Left lung (tissue), 10 donors: Measurements from ENCODE around the gene CKLF. TPM values are rescaled to one million over a fixed set of nuclear protein-coding genes. Genes with fewer than 3 reads are reported as not detected.

ENCODE experiments used
- ATAC-seq: fragments of 200-7000 bp; cut with Tn5 transposase; one replicate; pipeline ENCODE4 v1.9.1; 2020; ENCODE audit warnings: moderate library complexity
- DNase-seq, 4 donors: peaks; one replicate each; pipeline ENCODE4 v3.0.0-alpha.2; 2013 to 2020
- H3K27ac ChIP-seq, 2 donors: fragments of 200-600 bp; sonication (generic) in 1 of 2; one replicate each; pipeline versions ENCODE4 v1.5.0 to v1.8.0; 2020 to 2021
- H3K27me3 ChIP-seq, 2 donors: fragments of 200-600 bp; sonication (generic) in 1 of 2; one replicate each; pipeline versions ENCODE4 v1.5.0 to v1.8.0; 2020 to 2021
- H3K36me3 ChIP-seq, 2 donors: fragments of 200-600 bp; sonication (generic) in 1 of 2; one replicate each; pipeline versions ENCODE4 v1.5.0 to v1.8.0; 2020 to 2021
- H3K4me1 ChIP-seq, 2 donors: fragments of 200-600 bp; one replicate each; pipeline ENCODE4 v1.8.0; 2021
- H3K4me3 ChIP-seq, 2 donors: fragments of 200-600 bp; sonication (generic) in 1 of 2; one replicate each; pipeline versions ENCODE4 v1.5.0 to v1.8.0; 2020 to 2021; ENCODE audit warnings: mild to moderate bottlenecking in 1 of 2
- H3K9me3 ChIP-seq, 2 donors: fragments of 200-600 bp; sonication (generic) in 1 of 2; one replicate each; pipeline versions ENCODE4 v1.5.0 to v1.8.0; 2020 to 2021
- intact Hi-C, 2 donors: fragments of 100-400 bp; cut with DNase I; formaldehyde crosslinking; loops; one replicate each; pipeline versions ENCODE4 v1.11.2 to v1.14.2; 2022
- polyA plus RNA-seq, 6 donors: library from polyadenylated mRNA; unstranded; fragments of 120-200 nt; gene quantifications; one replicate each; pipeline ENCODE4 v1.2.1, GENCODE V29; 2013; ENCODE audit not compliant: insufficient read length in 6 of 6
- total RNA-seq, 2 donors: library from RNA; stranded (reverse); fragmentation: NEBNext Ultra II Directional; extraction: Animal tissue kit (Norgen Biotek cat#: 25700); gene quantifications; one replicate each; pipeline ENCODE4 v1.2.1, GENCODE V29; 2021
- TF ChIP-seq, protein P1 (sequence below), 2 donors: fragments of 200-600 bp; sonication (generic) in 1 of 2; IDR thresholded peaks; one replicate each; pipeline versions ENCODE4 v1.5.0 to v1.8.0; 2021; ENCODE audit warnings: antibody characterized with exemption in 2 of 2
- donor health status: DM: no; HTN: yes; CAD: no.
- donor health status: DM: no; HTN: no; CAD: no.

Gene CKLF
- total and polyA plus RNA-seq, 8 donors: 41.6 to 66.3 (median 42.9) TPM

DNA sequence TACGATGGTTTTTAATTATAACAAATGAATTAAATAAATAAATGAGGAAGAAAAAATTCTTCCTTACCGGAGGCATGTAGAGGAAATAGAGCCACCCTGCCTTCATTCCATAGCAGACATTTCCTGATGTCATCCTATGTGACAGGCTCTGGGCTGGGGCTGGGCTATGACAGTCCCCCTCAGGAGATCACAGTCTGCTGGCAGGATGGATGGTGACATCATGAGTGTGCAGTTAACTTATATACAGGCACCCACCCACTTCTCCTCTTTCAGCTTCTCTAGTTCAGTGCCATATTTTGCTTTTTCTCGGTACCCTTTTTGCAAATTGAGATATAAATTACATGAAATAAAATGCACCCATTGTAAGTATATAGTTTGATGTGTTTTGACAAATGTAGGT, 45.7 kb downstream of the CKLF start:
- TF ChIP-seq, protein P1, sequence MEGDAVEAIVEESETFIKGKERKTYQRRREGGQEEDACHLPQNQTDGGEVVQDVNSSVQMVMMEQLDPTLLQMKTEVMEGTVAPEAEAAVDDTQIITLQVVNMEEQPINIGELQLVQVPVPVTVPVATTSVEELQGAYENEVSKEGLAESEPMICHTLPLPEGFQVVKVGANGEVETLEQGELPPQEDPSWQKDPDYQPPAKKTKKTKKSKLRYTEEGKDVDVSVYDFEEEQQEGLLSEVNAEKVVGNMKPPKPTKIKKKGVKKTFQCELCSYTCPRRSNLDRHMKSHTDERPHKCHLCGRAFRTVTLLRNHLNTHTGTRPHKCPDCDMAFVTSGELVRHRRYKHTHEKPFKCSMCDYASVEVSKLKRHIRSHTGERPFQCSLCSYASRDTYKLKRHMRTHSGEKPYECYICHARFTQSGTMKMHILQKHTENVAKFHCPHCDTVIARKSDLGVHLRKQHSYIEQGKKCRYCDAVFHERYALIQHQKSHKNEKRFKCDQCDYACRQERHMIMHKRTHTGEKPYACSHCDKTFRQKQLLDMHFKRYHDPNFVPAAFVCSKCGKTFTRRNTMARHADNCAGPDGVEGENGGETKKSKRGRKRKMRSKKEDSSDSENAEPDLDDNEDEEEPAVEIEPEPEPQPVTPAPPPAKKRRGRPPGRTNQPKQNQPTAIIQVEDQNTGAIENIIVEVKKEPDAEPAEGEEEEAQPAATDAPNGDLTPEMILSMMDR (IDR thresholded peaks at IDR 0.05): no peak
- H3K27ac ChIP-seq: no peak overlapping the region
- ATAC-seq (no peak), DNase-seq (no peak)
- peaks cover 0 to 2% of the 10 kb centered on the region in 2 donors for H3K9me3 ChIP-seq
- intact Hi-C loops: no loop called here
- no peak overlapping the region for H3K4me3 ChIP-seq
- no peaks in the 10 kb centered on the region for H3K4me1 ChIP-seq
- H3K27me3 ChIP-seq: no peaks in the 10 kb centered on the region
- no peaks in the 10 kb centered on the region for H3K36me3 ChIP-seq

DNA sequence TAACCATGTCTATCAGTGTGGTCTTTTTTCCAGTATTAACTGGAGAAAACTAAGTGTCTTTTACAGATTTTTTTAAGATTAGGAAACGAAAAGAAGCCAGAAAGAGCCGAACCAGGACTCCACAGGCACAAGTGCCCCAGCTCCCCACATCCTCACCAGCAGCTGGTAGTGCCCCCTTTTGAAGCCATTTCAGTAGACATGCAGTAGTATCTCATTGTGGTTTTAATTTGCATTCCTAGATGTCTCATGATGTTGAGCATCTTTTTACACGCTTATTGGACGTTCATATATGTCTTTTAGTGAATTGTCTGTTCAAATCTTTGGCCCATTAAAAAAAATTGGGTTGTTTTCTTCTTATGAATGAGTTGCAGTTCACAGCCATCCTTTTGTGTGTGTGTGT, 47.4 kb downstream of the CKLF start:
- H3K27ac ChIP-seq: no peak overlapping the region
- intact Hi-C loops: loop anchor here in 1 of 2 donors (5.0 to 10.0 kb wide), 2 partner anchors 115 to 192 kb away; no protein-coding TSS in a partner anchor
- H3K36me3 ChIP-seq: no peaks in the 10 kb centered on the region
- TF ChIP-seq, protein P1 (IDR thresholded peaks at IDR 0.05): no peak
- DNase-seq (no peak), ATAC-seq (no peak)
- peaks cover 0 to 8% of the 10 kb centered on the region in 2 donors for H3K27me3 ChIP-seq
- H3K4me3 ChIP-seq: no peak overlapping the region
- peaks cover 0 to 2% of the 10 kb centered on the region in 2 donors for H3K9me3 ChIP-seq
- peaks cover 0 to 11% of the 10 kb centered on the region in 2 donors for H3K4me1 ChIP-seq

DNA sequence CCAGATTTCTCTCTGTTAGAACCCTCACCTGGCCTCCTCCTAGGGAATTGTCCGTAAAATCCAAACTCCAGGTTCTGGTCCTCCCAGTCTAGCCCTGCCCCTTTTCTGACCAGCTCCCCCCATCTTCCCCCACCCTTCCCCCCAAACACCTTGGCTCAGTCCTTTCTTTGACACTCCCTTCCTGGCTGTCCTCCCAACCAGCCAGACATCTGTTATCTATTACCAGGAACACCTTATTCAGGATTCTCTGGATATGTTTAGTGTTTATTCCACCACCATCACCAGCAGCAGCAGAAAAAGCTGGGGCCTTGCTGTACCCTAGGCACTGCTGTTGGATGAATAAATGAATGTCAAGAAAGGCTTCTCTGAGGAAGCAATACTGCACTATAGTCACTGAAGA, 48.1 kb downstream of the CKLF start:
- H3K36me3 ChIP-seq: no peaks in the 10 kb centered on the region
- H3K4me3 ChIP-seq: no peak overlapping the region
- no peak for DNase-seq
- TF ChIP-seq, protein P1 (IDR thresholded peaks at IDR 0.05): no peak
- peaks cover 0 to 11% of the 10 kb centered on the region in 2 donors for H3K4me1 ChIP-seq
- intact Hi-C loops: loop anchor here in 1 of 2 donors (5.0 to 10.0 kb wide), 2 partner anchors 116 to 193 kb away; no protein-coding TSS in a partner anchor
- H3K27ac ChIP-seq: no peak overlapping the region
- ATAC-seq: no peak
- peaks cover 0 to 14% of the 10 kb centered on the region in 2 donors for H3K27me3 ChIP-seq
- peaks cover 0 to 2% of the 10 kb centered on the region in 2 donors for H3K9me3 ChIP-seq

DNA sequence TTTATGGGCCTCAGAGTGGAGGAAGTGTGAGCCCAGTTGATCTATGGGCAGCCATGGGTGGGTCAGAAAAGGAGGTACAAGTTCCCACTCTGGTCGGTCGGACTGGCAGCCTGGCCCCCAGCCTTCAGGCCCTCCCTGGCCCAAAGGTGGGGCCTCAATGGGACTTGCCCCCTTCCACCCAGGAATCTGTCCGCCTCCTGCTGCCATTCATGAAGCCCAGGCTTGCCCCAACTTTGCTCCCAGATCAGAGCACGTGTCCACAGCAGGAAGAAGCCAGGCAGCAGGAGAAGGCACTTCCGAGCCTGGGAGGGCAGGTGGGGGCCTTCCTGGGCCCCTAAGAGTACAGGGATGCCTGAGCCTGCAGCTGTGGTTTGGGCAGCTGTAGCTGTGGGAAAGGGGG, 49.1 kb downstream of the CKLF start:
- Histone ChIP-seq H3K4me3 (no peak overlapping the region), H3K36me3 (no peaks in the 10 kb centered on the region), H3K27me3 (peaks cover 0 to 14% of the 10 kb centered on the region in 2 donors), H3K4me1 (peaks cover 6 to 20% of the 10 kb centered on the region in 2 donors), H3K27ac (no peak overlapping the region), H3K9me3 (peaks cover 0 to 2% of the 10 kb centered on the region in 2 donors)
- DNase-seq (peak in 1 of 4 donors; percentile 35), ATAC-seq (no peak)
- TF ChIP-seq, protein P1 (IDR thresholded peaks at IDR 0.05): no peak
- intact Hi-C loops: loop anchor here in 1 of 2 donors (5.0 to 10.0 kb wide), 2 partner anchors 117 to 194 kb away; no protein-coding TSS in a partner anchor

DNA sequence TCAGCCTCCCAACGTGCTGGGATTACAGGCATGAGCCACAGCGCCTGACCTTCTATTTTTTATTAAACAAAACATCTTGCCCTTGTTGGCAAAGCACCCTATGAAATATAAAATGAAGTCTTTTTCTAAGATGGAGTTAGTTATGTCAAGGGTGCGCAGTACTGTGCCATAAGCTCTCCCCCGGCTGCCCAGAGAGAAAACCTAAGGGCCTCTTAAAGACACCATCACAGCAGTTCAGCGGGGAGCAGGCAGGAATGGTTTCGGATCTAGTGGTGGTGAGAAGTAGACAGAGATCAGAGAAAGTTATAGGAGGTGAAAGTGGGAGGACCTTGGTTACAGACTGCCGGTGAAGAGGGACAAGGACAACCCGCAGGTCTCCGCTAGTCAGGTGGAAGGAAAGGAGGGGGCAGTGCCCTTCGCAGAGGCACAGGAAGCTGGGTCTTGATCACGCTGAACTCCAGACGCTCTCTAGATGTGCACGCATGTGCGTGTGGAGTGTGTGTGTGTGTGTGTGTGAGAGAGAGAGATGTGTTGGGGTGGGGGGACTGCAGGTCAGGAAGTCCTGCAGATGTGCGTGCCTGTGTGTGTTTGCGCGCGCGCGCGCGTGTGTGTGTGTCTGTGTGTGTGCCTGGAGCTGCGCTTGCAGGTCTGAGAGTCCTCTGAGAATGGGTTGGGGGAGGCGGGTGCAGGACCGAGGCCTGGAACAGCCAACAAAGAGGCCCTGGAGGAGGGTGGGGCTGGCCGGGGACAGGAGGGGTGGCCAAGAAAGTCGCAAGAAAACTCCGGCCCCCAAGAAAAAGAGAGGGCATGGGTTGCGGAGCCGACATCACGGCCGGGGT, 51.4 kb downstream of the CKLF start:
- Histone ChIP-seq H3K9me3 (peaks cover 0 to 2% of the 10 kb centered on the region in 2 donors), H3K36me3 (peaks cover 0 to 3% of the 10 kb centered on the region in 2 donors), H3K27me3 (peaks cover 0 to 14% of the 10 kb centered on the region in 2 donors), H3K27ac (peak overlapping the region; percentile 93), H3K4me3 (peak overlapping the region; percentile 87 to 88), H3K4me1 (peaks cover 8 to 42% of the 10 kb centered on the region in 2 donors)
- DNase-seq (peak in 3 of 4 donors; percentile 66 to 78 (median 75)), ATAC-seq (peak; percentile 19)
- intact Hi-C loops: loop anchor here in 1 of 2 donors (5.0 to 10.0 kb wide), 2 partner anchors 119 to 196 kb away; no protein-coding TSS in a partner anchor
- TF ChIP-seq, protein P1 (IDR thresholded peaks at IDR 0.05): no peak
